Kidney (tissue), 14 donors: ENCODE data around the gene TPSB2. TPM values are rescaled to one million over a fixed set of nuclear protein-coding genes. Genes with fewer than 3 reads are reported as not detected.
"Not testable (repeated sequence)": the region's sequence is repeated elsewhere in the genome, so short reads cannot be mapped to it uniquely, and the experiment has no call there.

ENCODE experiments used
- DNase-seq, 5 donors: peaks; one replicate each; pipeline ENCODE4 v3.0.0-alpha.2; 2013 to 2020
- FAIRE-seq: peaks from 2 replicates; lab custom pipeline; 2012; peaks lifted over from hg19 to GRCh38; lab: Jason Lieb, UNC
- H3K27ac ChIP-seq, 2 donors: one replicate each; pipeline ENCODE4 v1.7.0; 2013; ENCODE audit warnings: low read depth in 2 of 2, low read length in 2 of 2, inconsistent platforms in 1 of 2
- H3K27me3 ChIP-seq: one replicate; pipeline ENCODE4 v1.7.1; 2013; ENCODE audit warnings: low read length, inconsistent platforms; ENCODE audit not compliant: control insufficient read depth, insufficient read depth
- H3K36me3 ChIP-seq, 3 donors: one replicate each; pipeline versions ENCODE4 v1.7.0 to v1.7.1; 2013; ENCODE audit warnings: low read length in 3 of 3, control low read depth in 1 of 3, inconsistent platforms in 1 of 3; ENCODE audit not compliant: insufficient read depth in 3 of 3, control insufficient read depth in 2 of 3
- H3K4me1 ChIP-seq, 3 donors: one replicate each; pipeline versions ENCODE4 v1.7.0 to v1.7.1; 2013; ENCODE audit warnings: low read length in 3 of 3, inconsistent platforms in 1 of 3, low read depth in 1 of 3; ENCODE audit not compliant: control insufficient read depth in 2 of 3, insufficient read depth in 2 of 3
- H3K4me3 ChIP-seq, 3 donors: one replicate each; pipeline versions ENCODE4 v1.7.0 to v1.8.1; 2013; ENCODE audit warnings: low read length in 3 of 3, control low read depth in 1 of 3, inconsistent platforms in 1 of 3
- H3K9ac ChIP-seq, 3 donors: one replicate each; pipeline versions ENCODE4 v1.7.0 to v1.7.1; 2013; ENCODE audit warnings: low read length in 3 of 3, control low read depth in 1 of 3, inconsistent platforms in 1 of 3
- H3K9me3 ChIP-seq, 3 donors: one replicate each; pipeline versions ENCODE4 v1.7.0 to v1.7.1; 2013; ENCODE audit warnings: low read length in 3 of 3, control low read depth in 1 of 3, inconsistent platforms in 1 of 3; ENCODE audit not compliant: control insufficient read depth in 2 of 3, insufficient read depth in 1 of 3
- CTCF ChIP-seq: IDR thresholded peaks from 3 replicates; pipeline ENCODE4 v1.5.1; 2012; ENCODE audit warnings: mild to moderate bottlenecking, moderate library complexity, borderline replicate concordance; ENCODE audit not compliant: insufficient read depth; ENCODE audit errors: extremely low read depth
- intact Hi-C: fragments of 100-400 bp; cut with DNase I; formaldehyde crosslinking; loops from one replicate; pipeline ENCODE4 v1.11.1; 2022
- polyA plus RNA-seq: library from polyadenylated mRNA; stranded (reverse); fragments of 350-450 nt; fragmentation: Illumina TruSeq; extraction: RNeasy Lipid Tissue Mini Kit (QIAGEN cat#74804); gene quantifications from one replicate; pipeline ENCODE4 v1.2.3, GENCODE V29; 2014; ENCODE audit warnings: low read depth, low replicate concordance; ENCODE audit not compliant: insufficient read depth
- total RNA-seq: library from RNA; stranded (reverse); fragmentation: NEBNext Ultra II Directional; extraction: Animal tissue kit (Norgen Biotek cat#: 25700); gene quantifications from one replicate; pipeline ENCODE4 v1.2.1, GENCODE V29; 2021
- donor health status: control.
- donor health status: control.
- donor health status: control.
- donor health status: control.
- donor health status: control.
- donor health status: DM: yes; HTN: yes; CAD: no.
- donor health status: Normal renal cell carcinoma (clear cell type).

Gene TPSB2
- total and polyA plus RNA-seq, 2 donors from 2014 or later = 141 TPM; not detected in 1

DNA sequence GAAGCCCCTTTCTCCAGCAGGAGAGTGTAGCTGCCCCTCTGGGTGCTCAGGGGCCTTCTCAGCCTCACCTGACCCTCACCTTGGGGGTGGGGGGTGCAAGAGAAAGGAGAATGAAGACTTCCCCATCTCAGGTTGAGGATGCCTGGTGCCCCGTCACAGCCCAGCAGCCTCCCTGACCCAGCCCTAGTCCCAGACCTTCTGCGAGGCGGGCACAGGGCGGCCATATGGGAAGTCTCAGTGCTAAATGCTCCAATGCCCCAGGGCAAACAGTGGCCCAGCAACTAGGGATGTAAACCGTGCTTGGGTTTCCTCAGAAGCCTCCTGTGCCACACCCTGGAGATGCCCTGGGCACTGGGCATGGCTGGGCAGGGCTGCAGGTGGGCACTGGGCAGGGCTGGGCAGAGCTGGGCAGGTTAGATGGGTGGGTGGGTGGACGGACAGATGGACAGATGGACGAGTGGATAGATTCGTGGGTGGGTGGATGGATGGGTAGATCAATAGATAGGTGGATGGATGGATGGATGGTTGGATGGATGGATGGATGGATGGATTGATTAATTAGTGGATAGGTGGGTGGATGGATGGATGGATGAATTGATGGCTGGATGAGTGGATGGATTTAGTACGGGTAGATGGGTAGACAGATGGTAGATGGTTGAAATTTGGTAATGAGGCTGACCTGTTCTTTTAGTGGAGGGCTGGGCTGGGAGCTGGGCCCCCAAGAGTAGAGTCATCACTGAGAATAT is 42.6 kb upstream of the TPSB2 start:
- Histone ChIP-seq H3K9me3 (no peaks in the 10 kb centered on the region), H3K27ac (no peak overlapping the region), H3K4me3 (no peak overlapping the region), H3K9ac (no peak overlapping the region), H3K27me3 (no peaks in the 10 kb centered on the region), H3K4me1 (peaks cover 0 to 4% (median 0%) of the 10 kb centered on the region in 3 donors), H3K36me3 (no peaks in the 10 kb centered on the region)
- TF ChIP-seq CTCF = no peak
- DNase-seq (peak in 1 of 5 donors; percentile 70), FAIRE-seq (no peak)
- intact Hi-C loops = no loop called here

- H3K36me3 ChIP-seq, H3K4me3 ChIP-seq, H3K4me1 ChIP-seq, H3K27ac ChIP-seq, FAIRE-seq, H3K9me3 ChIP-seq, H3K9ac ChIP-seq, intact Hi-C loops, H3K27me3 ChIP-seq: not testable (repeated sequence)
- peak in 4 of 5 donors; percentile 56 to 84 (median 70) for DNase-seq
Measured at GRCh38 chr16:1271724-1272413, 41.9 kb upstream of the TPSB2 start.

GRCh38 chr16:1271380-1271723 is 41.4 kb upstream of the TPSB2 start:
- peaks cover 0 to 4% (median 0%) of the 10 kb centered on the region in 3 donors for H3K4me1 ChIP-seq
- no peak overlapping the region for H3K4me3 ChIP-seq
- H3K9ac ChIP-seq = no peak overlapping the region
- H3K27me3 ChIP-seq = no peaks in the 10 kb centered on the region
- DNase-seq (no peak), FAIRE-seq (no peak)
- H3K36me3 ChIP-seq = no peaks in the 10 kb centered on the region
- no peaks in the 10 kb centered on the region for H3K9me3 ChIP-seq
- TF ChIP-seq CTCF = no peak
- intact Hi-C loops = no loop called here
- no peak overlapping the region for H3K27ac ChIP-seq

GRCh38 chr16:1269418-1269817 is 39.4 kb upstream of the TPSB2 start:
- H3K36me3 ChIP-seq, DNase-seq, H3K9me3 ChIP-seq, H3K4me3 ChIP-seq, H3K9ac ChIP-seq, H3K27ac ChIP-seq, intact Hi-C loops, H3K4me1 ChIP-seq, FAIRE-seq, H3K27me3 ChIP-seq: not testable (repeated sequence)
